ENCODE measurements around the gene ARHGAP42.

The ARHGAP42 gene

DNA sequence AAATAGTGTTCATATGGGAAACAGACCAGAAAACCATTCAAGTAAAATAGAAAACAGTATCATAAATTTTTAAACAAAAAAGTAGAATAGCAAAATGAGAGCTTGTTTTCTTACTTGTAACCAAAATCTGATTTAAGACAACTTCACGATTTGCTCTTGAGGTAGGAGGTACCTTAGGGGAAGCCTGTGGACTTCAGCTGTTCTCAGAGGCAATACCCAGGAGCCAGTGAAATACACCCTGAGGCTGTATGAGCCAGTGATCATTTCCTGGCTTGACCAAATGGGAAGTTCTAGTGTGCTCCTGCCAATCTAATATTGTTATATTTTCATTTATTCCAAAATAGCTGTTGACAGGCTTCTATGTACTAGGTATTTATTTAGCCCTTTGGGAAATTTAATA, 104.8 kb downstream of the ARHGAP42 start:
- Histone ChIP-seq H3K4me3 (no peak overlapping the region), H3K9me3 (no peaks in the 10 kb centered on the region), H3K27me3 (no peaks in the 10 kb centered on the region), H3K4me1 (peaks cover 0 to 20% (median 2%) of the 10 kb centered on the region in 4 donors), H3K36me3 (no peaks in the 10 kb centered on the region), H3K27ac (no peak overlapping the region)
- intact Hi-C loops (cut with DNase I; ENCODE audit: low total_unique reads), result no loop called here
- no peak for DNase-seq
- TF ChIP-seq, protein P1, sequence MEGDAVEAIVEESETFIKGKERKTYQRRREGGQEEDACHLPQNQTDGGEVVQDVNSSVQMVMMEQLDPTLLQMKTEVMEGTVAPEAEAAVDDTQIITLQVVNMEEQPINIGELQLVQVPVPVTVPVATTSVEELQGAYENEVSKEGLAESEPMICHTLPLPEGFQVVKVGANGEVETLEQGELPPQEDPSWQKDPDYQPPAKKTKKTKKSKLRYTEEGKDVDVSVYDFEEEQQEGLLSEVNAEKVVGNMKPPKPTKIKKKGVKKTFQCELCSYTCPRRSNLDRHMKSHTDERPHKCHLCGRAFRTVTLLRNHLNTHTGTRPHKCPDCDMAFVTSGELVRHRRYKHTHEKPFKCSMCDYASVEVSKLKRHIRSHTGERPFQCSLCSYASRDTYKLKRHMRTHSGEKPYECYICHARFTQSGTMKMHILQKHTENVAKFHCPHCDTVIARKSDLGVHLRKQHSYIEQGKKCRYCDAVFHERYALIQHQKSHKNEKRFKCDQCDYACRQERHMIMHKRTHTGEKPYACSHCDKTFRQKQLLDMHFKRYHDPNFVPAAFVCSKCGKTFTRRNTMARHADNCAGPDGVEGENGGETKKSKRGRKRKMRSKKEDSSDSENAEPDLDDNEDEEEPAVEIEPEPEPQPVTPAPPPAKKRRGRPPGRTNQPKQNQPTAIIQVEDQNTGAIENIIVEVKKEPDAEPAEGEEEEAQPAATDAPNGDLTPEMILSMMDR (IDR thresholded peaks at IDR 0.05), result no peak

- H3K9me3 ChIP-seq, result no peaks in the 10 kb centered on the region
- no peak overlapping the region for H3K4me3 ChIP-seq
- H3K27ac ChIP-seq, result no peak overlapping the region
- TF ChIP-seq, protein P1 (IDR thresholded peaks at IDR 0.05), result no peak
- DNase-seq, result no peak
- intact Hi-C loops (cut with DNase I; ENCODE audit: low total_unique reads), result no loop called here
- H3K36me3 ChIP-seq, result no peaks in the 10 kb centered on the region
- H3K27me3 ChIP-seq, result no peaks in the 10 kb centered on the region
- H3K4me1 ChIP-seq, result peaks cover 0 to 20% (median 2%) of the 10 kb centered on the region in 4 donors
These were observed 106.4 kb downstream of the ARHGAP42 start for GRCh38 chr11:100793525-100793924.

GRCh38 chr11:100794446-100794845, 107.4 kb downstream of the ARHGAP42 start:
- intact Hi-C loops (cut with DNase I; ENCODE audit: low total_unique reads), result no loop called here
- no peaks in the 10 kb centered on the region for H3K9me3 ChIP-seq
- H3K27me3 ChIP-seq, result no peaks in the 10 kb centered on the region
- H3K27ac ChIP-seq, result no peak overlapping the region
- TF ChIP-seq, protein P1 (IDR thresholded peaks at IDR 0.05), result no peak
- no peak overlapping the region for H3K4me3 ChIP-seq
- H3K36me3 ChIP-seq, result no peaks in the 10 kb centered on the region
- peaks cover 0 to 27% (median under 1%) of the 10 kb centered on the region in 4 donors for H3K4me1 ChIP-seq
- DNase-seq, result no peak

- Histone ChIP-seq H3K9me3 (no peaks in the 10 kb centered on the region), H3K4me1 (peaks cover 0 to 13% (median 2%) of the 10 kb centered on the region in 4 donors), H3K27ac (no peak overlapping the region), H3K36me3 (no peaks in the 10 kb centered on the region), H3K27me3 (no peaks in the 10 kb centered on the region), H3K4me3 (no peak overlapping the region)
- DNase-seq, result no peak
- TF ChIP-seq, protein P1 (IDR thresholded peaks at IDR 0.05), result no peak
- intact Hi-C loops (cut with DNase I; ENCODE audit: low total_unique reads), result no loop called here
These were observed 112.4 kb downstream of the ARHGAP42 start for GRCh38 chr11:100799445-100799844.

- H3K4me3 ChIP-seq, result no peak overlapping the region
- H3K36me3 ChIP-seq, result no peaks in the 10 kb centered on the region
- H3K27ac ChIP-seq, result no peak overlapping the region
- DNase-seq, result no peak
- intact Hi-C loops (cut with DNase I; ENCODE audit: low total_unique reads), result no loop called here
- TF ChIP-seq, protein P1 (IDR thresholded peaks at IDR 0.05), result no peak
- peaks cover 0 to 13% (median 2%) of the 10 kb centered on the region in 4 donors for H3K4me1 ChIP-seq
- no peaks in the 10 kb centered on the region for H3K9me3 ChIP-seq
- no peaks in the 10 kb centered on the region for H3K27me3 ChIP-seq
These were observed 113.1 kb downstream of the ARHGAP42 start for GRCh38 chr11:100800202-100800601.
